HG03196 (cell line): Measurements from ENCODE around the gene F5.

Experiments
- ATAC-seq: cut with Tn5 transposase; IDR thresholded peaks from one replicate; pipeline ENCODE4 v1.9.1; 2021; ENCODE audit not compliant: unreplicated experiment

Gene F5

GRCh38 chr1:169588785-169589485, 2.7 kb upstream of the F5 start:
- no peak for ATAC-seq

GRCh38 chr1:169588112-169588511, 1.8 kb upstream of the F5 start:
- ATAC-seq: no peak

- no peak for ATAC-seq
Observed at GRCh38 chr1:169586067-169586394, 250 bp downstream of the F5 start.

GRCh38 chr1:169585181-169585580, 1.1 kb downstream of the F5 start:
- no peak for ATAC-seq

- no peak for ATAC-seq
Observed at GRCh38 chr1:169584483-169585144, 1.7 kb downstream of the F5 start.

- ATAC-seq: no peak
Observed at GRCh38 chr1:169577981-169578738, 8.1 kb downstream of the F5 start.

- ATAC-seq: no peak
Observed at GRCh38 chr1:169576935-169577331, 9.3 kb downstream of the F5 start.

- ATAC-seq: no peak
Observed at GRCh38 chr1:169576241-169576934, 9.9 kb downstream of the F5 start.

GRCh38 chr1:169574336-169574735, 11.9 kb downstream of the F5 start:
- ATAC-seq: no peak

- ATAC-seq: no peak
Observed at GRCh38 chr1:169572187-169572586, 14.1 kb downstream of the F5 start.

- no peak for ATAC-seq
Observed at GRCh38 chr1:169571450-169571849, 14.8 kb downstream of the F5 start.

GRCh38 chr1:169570172-169570574, 16.1 kb downstream of the F5 start:
- no peak for ATAC-seq

- no peak for ATAC-seq
Observed at GRCh38 chr1:169568497-169568896, 17.8 kb downstream of the F5 start.

- ATAC-seq: no peak
Observed at GRCh38 chr1:169565335-169566271, 20.7 kb downstream of the F5 start.

GRCh38 chr1:169563650-169564049, 22.6 kb downstream of the F5 start:
- no peak for ATAC-seq

GRCh38 chr1:169563019-169563615, 23.2 kb downstream of the F5 start:
- ATAC-seq: no peak

- no peak for ATAC-seq
Observed at GRCh38 chr1:169561692-169562091, 24.6 kb downstream of the F5 start.

GRCh38 chr1:169557131-169557530, 29.1 kb downstream of the F5 start:
- ATAC-seq: no peak

- no peak for ATAC-seq
Observed at GRCh38 chr1:169550294-169550693, 36.0 kb downstream of the F5 start.

- ATAC-seq: no peak
Observed at GRCh38 chr1:169548282-169548681, 38.0 kb downstream of the F5 start.
